ENCODE measurements around the gene MRC2.

GRCh38 chr17:62702746-62703260, 75.3 kb downstream of the MRC2 start:
- no peak for TF ChIP-seq MAFG (CRISPR knock-in tag; IDR thresholded peaks at IDR 0.05)
- TF ChIP-seq CTCF (CRISPR knock-in tag; IDR thresholded peaks at IDR 0.05) = no peak
- TF ChIP-seq, protein P1, sequence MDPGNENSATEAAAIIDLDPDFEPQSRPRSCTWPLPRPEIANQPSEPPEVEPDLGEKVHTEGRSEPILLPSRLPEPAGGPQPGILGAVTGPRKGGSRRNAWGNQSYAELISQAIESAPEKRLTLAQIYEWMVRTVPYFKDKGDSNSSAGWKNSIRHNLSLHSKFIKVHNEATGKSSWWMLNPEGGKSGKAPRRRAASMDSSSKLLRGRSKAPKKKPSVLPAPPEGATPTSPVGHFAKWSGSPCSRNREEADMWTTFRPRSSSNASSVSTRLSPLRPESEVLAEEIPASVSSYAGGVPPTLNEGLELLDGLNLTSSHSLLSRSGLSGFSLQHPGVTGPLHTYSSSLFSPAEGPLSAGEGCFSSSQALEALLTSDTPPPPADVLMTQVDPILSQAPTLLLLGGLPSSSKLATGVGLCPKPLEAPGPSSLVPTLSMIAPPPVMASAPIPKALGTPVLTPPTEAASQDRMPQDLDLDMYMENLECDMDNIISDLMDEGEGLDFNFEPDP (CRISPR knock-in tag; conservative IDR thresholded peaks at IDR 0.05) = no peak
- no peak for TF ChIP-seq ZBTB49 (CRISPR knock-in tag; IDR thresholded peaks at IDR 0.05; ENCODE audit: borderline replicate concordance)
- TF ChIP-seq EZH2 (conservative IDR thresholded peaks at IDR 0.05; ENCODE audit: low read depth, low read length) = no peak
- TF ChIP-seq ARNT (IDR thresholded peaks at IDR 0.05) = no peak
- TF ChIP-seq PRMT3 (CRISPR knock-in tag; IDR thresholded peaks at IDR 0.05; ENCODE audit: borderline replicate concordance, low read depth) = no peak
- no peak for TF ChIP-seq ZFP41 (CRISPR knock-in tag; IDR thresholded peaks at IDR 0.05; ENCODE audit: borderline replicate concordance)
- TF ChIP-seq MAFF (IDR thresholded peaks at IDR 0.05; ENCODE audit: low read depth, low read length) = no peak
- no peak for TF ChIP-seq HDAC6 (IDR thresholded peaks at IDR 0.05; ENCODE audit: low read depth, low read length)

Measured in HepG2 (cell line).